Measurements from ENCODE around the gene CEP85. TPM values are rescaled to one million over a fixed set of nuclear protein-coding genes. Genes with fewer than 3 reads are reported as not detected.
A peak's percentile ranks its signal among the peaks of the same experiment; 100 is the strongest.
"Not testable (repeated sequence)": the region's sequence is repeated elsewhere in the genome, so short reads cannot be mapped to it uniquely, and the experiment has no call there.

Gene CEP85
- total RNA-seq, 1 experiment from 2014 or later, result 27.0 TPM

- DNase-seq (ENCODE audit: low spot score), result no peak
These were observed 9.4 kb upstream of the CEP85 start for GRCh38 chr1:26224606-26225005.

- no peak for DNase-seq (ENCODE audit: low spot score)
These were observed 8.8 kb upstream of the CEP85 start for GRCh38 chr1:26225033-26225831.

- not testable (repeated sequence) for DNase-seq (ENCODE audit: low spot score)
These were observed 3.3 kb upstream of the CEP85 start for GRCh38 chr1:26230682-26231081.

DNA sequence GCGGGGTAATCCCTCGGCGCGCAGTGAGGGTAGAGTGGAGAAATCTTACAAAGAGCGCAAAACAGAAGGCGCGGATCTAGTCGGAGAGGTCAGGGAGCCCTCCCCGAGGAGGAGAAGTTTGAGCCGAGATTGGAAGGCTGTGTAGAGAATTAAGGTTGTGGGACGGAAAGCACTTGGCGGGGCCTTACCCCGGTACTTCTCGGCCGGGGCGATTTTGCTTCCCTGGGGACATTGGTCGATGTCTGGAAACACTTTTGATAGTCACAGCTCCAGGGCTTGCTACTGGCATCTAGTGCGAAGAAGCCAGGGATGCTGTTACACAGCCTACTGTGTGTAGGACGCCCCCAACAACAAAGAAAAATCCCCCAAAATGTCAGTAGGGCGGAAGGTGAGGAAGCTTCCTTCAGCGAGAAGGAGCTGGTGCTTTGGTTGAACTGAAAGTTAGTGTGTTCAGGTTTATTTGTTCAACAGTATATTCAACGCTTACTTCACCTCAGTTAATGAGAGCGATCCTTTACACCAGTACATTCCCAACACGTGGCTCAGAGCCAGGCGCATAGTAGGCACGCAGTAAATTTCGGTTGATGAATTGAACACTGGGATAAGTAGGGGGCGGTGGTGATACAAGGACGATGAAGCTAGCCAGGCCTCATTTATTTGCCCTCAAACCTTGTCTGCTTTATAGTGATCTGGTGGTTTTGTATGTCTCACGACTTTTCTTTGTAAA, 807 bp downstream of the CEP85 start:
- DNase-seq (ENCODE audit: low spot score), result peak; percentile 67

DNA sequence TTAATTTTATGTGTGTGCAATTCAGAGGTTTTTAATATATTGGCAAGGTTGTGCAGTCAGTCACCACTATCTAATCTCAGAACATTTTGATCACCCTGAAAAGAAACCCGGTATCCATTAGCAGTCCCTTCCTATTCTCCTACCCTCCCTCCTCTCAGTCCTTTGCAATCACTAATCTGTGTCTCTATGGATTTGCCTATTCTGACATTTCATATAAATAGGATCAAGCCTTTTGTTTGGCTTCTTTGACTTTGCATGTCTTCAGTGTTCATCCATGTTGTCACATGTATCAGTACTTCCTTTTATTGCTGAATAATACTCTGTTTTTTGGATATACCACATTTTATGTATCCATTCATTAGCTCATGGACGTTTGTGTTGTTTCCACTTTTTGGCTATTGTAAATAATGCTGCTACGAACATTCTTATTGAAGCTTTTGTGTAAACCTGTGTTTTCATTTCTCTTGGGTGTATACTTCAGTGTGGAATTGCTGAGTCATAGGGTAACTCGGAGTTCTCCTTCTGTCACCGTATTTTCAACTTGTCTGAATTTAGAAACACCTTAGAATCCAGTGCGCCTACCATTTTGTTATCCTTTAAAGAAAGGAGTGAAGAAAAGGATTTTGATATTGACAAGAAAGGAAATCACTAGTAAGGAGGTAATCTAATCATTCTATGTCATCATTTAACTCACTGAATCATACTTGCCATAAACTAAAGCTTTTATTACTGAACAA, 3.4 kb downstream of the CEP85 start:
- peak; percentile 33 for DNase-seq (ENCODE audit: low spot score)

- DNase-seq (ENCODE audit: low spot score), result no peak
These were observed 5.9 kb downstream of the CEP85 start for GRCh38 chr1:26239936-26240335.

DNA sequence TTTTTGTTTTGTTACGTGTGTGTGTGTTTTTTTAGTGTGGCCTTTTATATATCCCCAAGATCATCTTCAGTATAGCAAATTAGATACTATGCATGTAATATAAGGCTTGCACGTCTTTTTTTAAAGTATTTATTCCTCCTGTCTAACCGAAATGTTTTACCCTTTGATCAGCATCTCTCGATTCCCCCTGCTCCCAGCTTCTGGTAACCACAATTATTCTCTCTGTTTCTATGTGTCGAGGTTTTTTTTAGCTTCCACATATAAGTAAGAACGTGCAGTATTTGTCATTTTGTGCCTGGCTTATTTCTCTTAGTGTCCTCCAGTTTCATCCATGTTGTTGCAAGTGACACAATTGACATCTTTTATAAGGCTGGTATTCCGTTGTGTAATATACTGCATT, 18.7 kb downstream of the CEP85 start:
- no peak for DNase-seq (ENCODE audit: low spot score)

DNA sequence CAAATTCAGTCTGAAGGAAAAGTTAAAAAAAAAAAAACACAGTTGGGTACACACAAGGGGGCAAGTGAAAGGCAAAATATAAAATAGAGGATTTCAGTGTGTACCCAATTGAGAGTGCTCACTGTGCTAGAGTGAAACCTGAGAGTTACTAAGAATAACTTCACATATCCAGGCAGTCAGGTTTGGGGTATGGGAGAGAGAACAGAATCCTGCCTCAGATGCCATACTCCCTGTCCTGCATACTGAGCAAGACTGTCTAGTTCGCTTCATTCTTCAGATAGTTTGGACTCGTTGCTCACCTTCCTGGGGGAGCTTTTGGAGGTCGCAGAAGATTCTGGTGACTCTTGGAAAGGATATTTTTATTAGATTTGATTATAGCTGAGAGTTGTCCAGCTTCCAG, 20.4 kb downstream of the CEP85 start:
- no peak for DNase-seq (ENCODE audit: low spot score)

GRCh38 chr1:26257222-26257621, 23.2 kb downstream of the CEP85 start:
- DNase-seq (ENCODE audit: low spot score), result no peak

DNA sequence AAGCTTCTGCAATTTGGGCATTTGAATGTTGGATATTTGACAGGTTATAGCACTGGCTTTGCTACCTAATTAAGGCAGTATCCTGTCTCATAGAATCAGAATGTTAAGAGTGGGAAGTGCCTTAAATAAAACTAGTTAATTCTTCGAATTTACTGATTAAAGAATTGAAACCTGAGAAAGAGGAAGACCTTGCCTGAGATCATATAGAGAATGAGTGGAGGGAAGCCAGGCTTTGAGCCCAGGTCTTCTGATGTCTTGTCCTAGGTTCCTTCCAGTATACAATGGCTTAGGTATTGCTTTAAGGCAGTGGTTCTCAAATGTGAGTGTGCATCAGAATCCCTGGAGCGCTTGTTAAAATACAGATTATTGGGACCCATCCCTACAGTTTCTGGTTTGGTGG, 25.0 kb downstream of the CEP85 start:
- DNase-seq (ENCODE audit: low spot score), result no peak

GRCh38 chr1:26259578-26259977, 25.6 kb downstream of the CEP85 start:
- DNase-seq (ENCODE audit: low spot score), result no peak

- no peak for DNase-seq (ENCODE audit: low spot score)
These were observed 29.2 kb downstream of the CEP85 start for GRCh38 chr1:26263212-26263611.

DNA sequence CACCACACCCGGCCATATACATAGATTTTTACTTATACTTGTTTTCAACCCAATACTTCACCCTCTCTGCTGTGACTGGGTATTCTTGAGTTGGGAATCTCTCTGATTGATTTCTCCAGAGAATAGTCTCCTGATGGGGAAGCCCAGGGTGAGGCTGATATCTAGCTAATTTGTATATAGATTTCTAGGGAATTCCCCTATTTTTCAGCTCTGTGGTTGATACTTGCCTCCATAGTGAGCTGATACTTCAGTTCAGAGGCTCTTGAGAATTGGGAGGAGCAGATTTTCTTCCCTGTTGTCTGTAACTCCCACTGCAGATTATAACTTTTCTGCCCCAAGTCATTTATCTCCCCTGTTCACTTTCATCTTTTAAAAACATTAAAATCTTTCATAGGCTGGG, 31.4 kb downstream of the CEP85 start:
- no peak for DNase-seq (ENCODE audit: low spot score)

GRCh38 chr1:26268290-26269197, 34.5 kb downstream of the CEP85 start:
- DNase-seq (ENCODE audit: low spot score), result no peak

DNA sequence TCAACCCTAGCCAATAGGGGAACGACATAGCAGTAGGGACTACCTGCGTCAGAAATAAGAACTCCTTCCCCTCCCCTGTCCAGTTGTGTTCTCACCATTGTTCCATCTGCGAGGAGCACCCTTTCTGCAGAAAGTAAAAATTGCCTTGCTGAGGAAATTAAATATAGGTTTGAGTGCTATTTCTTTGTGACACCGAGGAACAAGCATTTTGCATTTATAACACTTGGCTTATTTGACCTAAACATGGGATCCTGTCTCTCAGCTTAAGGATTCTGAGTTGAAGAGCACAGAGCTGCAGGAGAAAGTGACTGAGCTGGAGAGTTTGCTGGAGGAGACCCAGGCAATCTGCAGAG, 35.2 kb downstream of the CEP85 start:
- DNase-seq (ENCODE audit: low spot score), result no peak

GRCh38 chr1:26274801-26275425, 40.9 kb downstream of the CEP85 start:
- DNase-seq (ENCODE audit: low spot score), result no peak

DNA sequence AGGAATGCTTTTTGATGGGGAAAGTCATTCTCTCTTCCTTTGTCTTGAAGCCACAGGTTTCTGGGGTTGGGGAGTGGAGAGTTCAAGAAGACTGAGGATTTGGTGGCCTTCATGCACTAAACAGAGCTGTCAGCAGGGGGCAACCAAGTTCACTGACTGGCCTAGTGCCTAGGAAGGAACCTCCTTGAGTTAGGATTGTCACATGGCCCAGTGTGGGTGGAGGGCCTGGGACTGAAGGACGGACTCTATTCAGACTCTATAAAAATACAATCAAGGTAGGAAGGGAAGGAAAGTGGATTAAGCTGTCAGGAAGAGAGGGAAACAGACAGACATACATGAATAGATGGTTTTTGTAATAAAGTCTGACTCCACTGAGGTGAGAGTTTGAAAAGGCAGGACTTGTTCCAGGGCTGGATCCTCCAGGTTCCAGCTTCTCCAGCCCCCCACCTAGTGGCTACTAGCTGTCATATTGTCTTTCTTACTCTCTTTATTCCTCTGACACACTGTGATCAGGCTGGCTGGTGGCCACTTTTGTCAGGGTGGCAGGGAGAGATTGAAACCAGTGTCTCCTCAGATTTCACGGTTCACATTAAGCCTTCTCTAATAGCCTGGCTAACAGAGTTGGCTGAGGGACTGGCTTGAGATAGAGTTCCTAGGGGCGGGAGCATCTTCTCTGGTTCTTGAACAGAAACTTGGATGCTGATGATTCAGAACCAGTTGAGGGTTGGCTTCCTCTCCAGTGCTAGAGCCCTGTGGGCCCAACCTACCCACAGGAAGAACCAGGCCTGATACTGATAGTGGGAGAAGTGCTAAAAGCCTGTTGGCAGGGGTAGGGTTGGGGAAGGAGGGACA, 41.8 kb downstream of the CEP85 start:
- DNase-seq (ENCODE audit: low spot score), result peak; percentile 97

DNA sequence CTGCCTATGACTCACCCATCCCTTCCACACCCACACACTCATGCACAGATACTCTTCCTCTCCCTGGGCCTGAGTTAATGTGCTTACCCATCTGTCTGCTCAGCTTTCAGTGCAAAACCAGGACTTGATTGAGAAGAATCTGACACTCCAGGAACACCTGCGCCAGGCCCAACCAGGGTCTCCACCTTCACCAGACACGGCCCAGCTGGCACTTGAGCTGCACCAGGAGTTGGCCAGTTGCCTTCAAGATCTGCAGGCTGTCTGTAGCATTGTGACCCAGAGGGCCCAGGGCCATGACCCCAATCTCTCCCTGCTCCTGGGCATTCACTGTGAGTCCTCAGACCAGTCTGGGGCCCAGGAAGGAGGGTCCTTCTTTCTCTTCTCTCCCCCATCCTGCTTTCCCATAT, 42.4 kb downstream of the CEP85 start:
- no peak for DNase-seq (ENCODE audit: low spot score)

GRCh38 chr1:26277261-26277661, 43.3 kb downstream of the CEP85 start:
- DNase-seq (ENCODE audit: low spot score), result peak; percentile 56

DNA sequence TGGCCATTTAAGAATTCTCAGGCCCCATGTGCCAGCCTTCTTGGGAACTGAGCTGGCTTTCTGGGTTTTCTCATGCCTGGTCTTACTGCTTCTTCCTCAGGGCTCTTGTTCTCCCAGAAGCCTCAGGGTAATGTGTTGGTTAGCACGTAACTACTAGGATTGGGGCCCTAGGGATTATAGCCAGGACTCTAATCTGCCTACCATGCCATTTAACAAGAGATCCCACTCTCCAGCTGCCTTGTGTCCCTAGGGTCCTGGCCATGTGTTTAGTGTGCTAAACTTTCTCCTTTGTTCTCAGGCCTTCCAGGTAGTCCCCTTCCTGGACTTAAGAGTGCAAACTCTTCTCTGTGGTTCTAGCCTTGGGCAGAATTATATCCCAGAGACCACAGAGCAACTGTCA, 43.7 kb downstream of the CEP85 start:
- DNase-seq (ENCODE audit: low spot score), result no peak
